IPS-20b (cell line): ENCODE results near the gene DPYD.
"Not testable (repeated sequence)": the region's sequence is repeated elsewhere in the genome, so short reads cannot be mapped to it uniquely, and the experiment has no call there.

Experiments
- H3K27ac ChIP-seq: one replicate; pipeline ENCODE4 v1.5.1; 2013; ENCODE audit warnings: low read length
- H3K27me3 ChIP-seq: 2 replicates; pipeline ENCODE4 v1.6.1; 2013; ENCODE audit warnings: mild to moderate bottlenecking, low read length, inconsistent platforms; ENCODE audit not compliant: insufficient read depth
- H3K36me3 ChIP-seq: 2 replicates; pipeline ENCODE4 v1.6.1; 2013; ENCODE audit warnings: low read depth, mild to moderate bottlenecking, inconsistent platforms, low read length, moderate library complexity; ENCODE audit not compliant: insufficient read depth
- H3K4me1 ChIP-seq: 2 replicates; pipeline ENCODE4 v1.6.1; 2013; ENCODE audit warnings: mild to moderate bottlenecking, control low read depth, inconsistent platforms, low read length, moderate library complexity; ENCODE audit not compliant: insufficient read depth
- H3K4me3 ChIP-seq: 2 replicates; pipeline ENCODE4 v1.5.1; 2013; ENCODE audit warnings: mild to moderate bottlenecking, low read length, inconsistent platforms
- H3K9ac ChIP-seq: 2 replicates; pipeline ENCODE4 v1.6.1; 2013; ENCODE audit warnings: low read depth, mild to moderate bottlenecking, inconsistent platforms, low read length, moderate library complexity
- H3K9me3 ChIP-seq: 2 replicates; pipeline ENCODE4 v1.6.1; 2013; ENCODE audit warnings: mild to moderate bottlenecking, low read depth, low read length, inconsistent platforms; ENCODE audit not compliant: insufficient read depth

Gene DPYD

DNA sequence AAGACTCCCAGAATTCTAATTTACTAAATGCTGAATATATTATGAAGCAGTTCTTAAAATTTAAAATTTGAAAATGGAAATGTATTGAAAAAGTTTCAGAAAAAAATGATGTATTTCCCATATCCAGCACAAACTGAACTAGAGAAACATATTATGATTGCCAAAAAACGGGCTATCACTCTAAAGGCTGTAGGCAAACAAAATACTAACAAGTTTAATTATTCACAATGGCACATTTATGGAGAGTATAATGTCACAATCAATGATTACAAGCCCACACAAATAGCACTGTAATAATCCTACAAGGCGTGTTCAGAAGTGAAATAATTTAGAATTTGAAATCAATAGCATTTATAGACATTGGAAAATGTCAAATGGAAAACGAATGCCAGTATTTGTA is 667.9 kb downstream of the DPYD start:
- Histone ChIP-seq H3K9ac (no peak overlapping the region), H3K27me3 (no peaks in the 10 kb centered on the region), H3K27ac (no peak overlapping the region), H3K4me1 (no peaks in the 10 kb centered on the region), H3K4me3 (no peak overlapping the region), H3K9me3 (no peaks in the 10 kb centered on the region), H3K36me3 (no peaks in the 10 kb centered on the region)

DNA sequence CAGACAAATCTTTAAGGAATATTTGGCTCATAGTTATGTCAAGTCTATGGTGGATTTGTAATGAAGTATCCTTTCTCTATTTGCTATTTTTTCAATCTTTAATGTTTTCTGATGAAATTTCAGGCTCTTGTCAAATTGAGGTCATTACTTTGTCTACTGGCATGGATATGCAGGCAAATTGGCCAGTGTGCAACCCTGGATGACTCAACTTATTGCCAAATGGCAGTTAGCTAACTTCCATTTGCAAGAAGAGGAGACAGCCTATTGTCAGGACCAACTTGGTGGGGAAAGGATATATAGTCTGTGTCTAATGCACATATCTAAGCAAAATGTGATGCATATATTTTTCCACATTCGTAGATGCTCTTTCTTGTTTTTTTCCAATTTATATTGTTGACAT is 668.8 kb downstream of the DPYD start:
- H3K36me3 ChIP-seq = no peaks in the 10 kb centered on the region
- no peaks in the 10 kb centered on the region for H3K9me3 ChIP-seq
- no peak overlapping the region for H3K9ac ChIP-seq
- no peak overlapping the region for H3K27ac ChIP-seq
- no peaks in the 10 kb centered on the region for H3K27me3 ChIP-seq
- no peak overlapping the region for H3K4me3 ChIP-seq
- no peaks in the 10 kb centered on the region for H3K4me1 ChIP-seq

DNA sequence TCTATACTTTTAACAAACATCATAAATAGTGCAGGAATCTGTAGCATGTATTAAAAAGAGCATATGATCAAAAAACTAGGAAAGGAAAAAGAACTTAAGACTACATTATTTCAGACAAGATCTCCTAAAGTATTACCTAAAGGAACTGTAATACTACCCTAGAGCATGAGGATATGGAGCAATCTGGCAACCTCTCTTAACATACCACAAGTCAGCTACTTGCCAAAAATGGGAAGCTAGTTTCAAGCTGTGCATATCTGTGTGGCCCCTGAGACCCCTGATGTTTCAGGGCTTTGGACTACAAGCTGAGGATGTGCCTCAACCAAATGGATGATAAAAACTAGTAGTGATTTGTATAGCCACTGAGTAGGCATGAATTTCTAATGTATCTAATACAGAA is 673.6 kb downstream of the DPYD start:
- Histone ChIP-seq H3K9me3 (no peaks in the 10 kb centered on the region), H3K9ac (no peak overlapping the region), H3K27ac (no peak overlapping the region), H3K27me3 (no peaks in the 10 kb centered on the region), H3K36me3 (no peaks in the 10 kb centered on the region), H3K4me1 (no peaks in the 10 kb centered on the region), H3K4me3 (no peak overlapping the region)

DNA sequence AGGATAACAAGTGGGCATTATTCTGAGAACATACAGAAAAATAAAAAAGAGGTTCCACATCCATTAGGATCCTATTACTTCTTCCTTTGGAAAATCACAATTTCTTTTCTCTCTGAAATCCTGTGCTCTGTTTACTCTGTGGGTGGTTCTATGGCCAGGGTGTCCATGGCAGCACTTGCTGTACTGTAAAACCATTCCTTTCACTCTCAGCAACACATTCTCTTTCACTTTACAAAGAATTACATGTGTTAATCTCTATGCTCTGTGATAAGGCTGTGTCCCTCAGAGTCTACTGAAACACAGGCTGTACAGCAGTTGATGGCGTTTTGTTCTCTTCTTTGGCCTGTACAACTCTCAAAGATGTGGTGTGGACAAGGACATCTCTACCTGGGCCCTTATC is 675.2 kb downstream of the DPYD start:
- H3K4me3 ChIP-seq = no peak overlapping the region
- no peaks in the 10 kb centered on the region for H3K27me3 ChIP-seq
- no peak overlapping the region for H3K27ac ChIP-seq
- H3K9me3 ChIP-seq = no peaks in the 10 kb centered on the region
- H3K36me3 ChIP-seq = no peaks in the 10 kb centered on the region
- H3K4me1 ChIP-seq = no peaks in the 10 kb centered on the region
- H3K9ac ChIP-seq = no peak overlapping the region

DNA sequence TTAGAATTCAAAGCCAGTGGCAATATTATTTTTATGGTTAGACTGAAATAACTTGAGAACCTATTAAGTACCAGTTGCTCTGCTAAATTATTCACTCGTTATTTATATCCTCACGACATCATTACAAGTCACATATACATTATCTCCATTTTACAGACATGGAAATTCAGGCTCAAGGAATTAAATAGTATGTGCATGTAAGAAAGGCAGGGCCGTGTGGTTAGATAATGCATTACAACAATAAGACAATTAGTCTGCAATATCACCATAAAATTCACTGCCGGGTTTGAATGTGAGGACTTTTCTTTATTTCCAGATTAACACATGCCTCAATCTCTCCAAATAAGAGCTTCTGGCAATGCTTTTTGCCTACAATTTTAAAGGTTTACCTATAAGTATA is 675.8 kb downstream of the DPYD start:
- H3K9ac ChIP-seq = no peak overlapping the region
- no peaks in the 10 kb centered on the region for H3K4me1 ChIP-seq
- no peak overlapping the region for H3K4me3 ChIP-seq
- H3K27ac ChIP-seq = no peak overlapping the region
- H3K27me3 ChIP-seq = no peaks in the 10 kb centered on the region
- H3K36me3 ChIP-seq = no peaks in the 10 kb centered on the region
- H3K9me3 ChIP-seq = no peaks in the 10 kb centered on the region

DNA sequence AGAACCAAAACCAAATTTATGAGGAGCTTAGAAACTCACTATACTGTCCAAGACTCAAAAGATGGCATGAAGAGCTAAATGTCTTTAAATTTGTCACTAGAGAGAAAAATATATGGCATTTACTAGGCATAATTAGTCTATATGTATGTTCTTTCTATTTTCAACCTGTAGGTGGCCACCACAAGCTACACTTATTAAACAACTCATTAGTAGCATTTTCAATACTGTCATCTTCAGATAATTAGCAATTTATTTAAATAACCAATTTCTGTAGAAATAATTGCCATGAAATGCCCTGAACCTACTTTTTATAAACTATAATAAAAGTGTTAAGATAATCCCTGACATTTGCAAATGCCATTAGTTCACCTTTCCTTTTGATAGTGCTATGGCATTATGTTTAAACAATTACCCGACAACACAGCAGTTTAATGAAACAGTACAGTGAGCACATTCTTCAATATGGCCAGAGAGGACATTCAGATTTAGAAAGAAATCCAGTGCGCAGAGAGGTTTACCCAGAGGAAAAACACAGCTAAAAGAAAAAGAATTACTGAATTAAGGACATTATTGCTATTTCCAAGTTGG is 676.8 kb downstream of the DPYD start:
- Histone ChIP-seq H3K4me3 (no peak overlapping the region), H3K27ac (no peak overlapping the region), H3K27me3 (no peaks in the 10 kb centered on the region)

DNA sequence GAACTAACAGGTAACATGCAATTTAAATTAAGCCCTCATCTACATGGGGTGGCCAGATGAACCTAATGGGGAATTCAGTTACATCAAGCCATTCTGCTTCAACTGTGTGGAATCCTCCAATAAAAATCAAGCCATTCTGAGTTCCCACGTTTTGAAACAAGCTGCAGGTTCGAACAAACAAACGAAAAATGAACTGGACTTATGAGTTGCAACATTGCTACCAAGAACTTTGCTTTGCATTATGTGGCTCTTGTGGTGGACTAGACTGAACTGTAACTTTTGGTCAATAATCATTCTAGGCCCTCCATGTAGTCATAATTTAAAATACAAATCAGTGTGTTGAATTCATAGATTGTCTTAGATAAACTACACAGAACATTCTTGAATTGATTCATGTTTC is 682.0 kb downstream of the DPYD start:
- Histone ChIP-seq H3K36me3 (no peaks in the 10 kb centered on the region), H3K27ac (no peak overlapping the region), H3K9ac (no peak overlapping the region), H3K4me3 (no peak overlapping the region), H3K27me3 (no peaks in the 10 kb centered on the region), H3K4me1 (no peaks in the 10 kb centered on the region), H3K9me3 (no peaks in the 10 kb centered on the region)

More for the DNA sequence above, 676.8 kb downstream of the DPYD start:
- H3K9me3 ChIP-seq = no peaks in the 10 kb centered on the region
- H3K4me1 ChIP-seq = no peaks in the 10 kb centered on the region
- no peak overlapping the region for H3K9ac ChIP-seq
- H3K36me3 ChIP-seq = no peaks in the 10 kb centered on the region

DNA sequence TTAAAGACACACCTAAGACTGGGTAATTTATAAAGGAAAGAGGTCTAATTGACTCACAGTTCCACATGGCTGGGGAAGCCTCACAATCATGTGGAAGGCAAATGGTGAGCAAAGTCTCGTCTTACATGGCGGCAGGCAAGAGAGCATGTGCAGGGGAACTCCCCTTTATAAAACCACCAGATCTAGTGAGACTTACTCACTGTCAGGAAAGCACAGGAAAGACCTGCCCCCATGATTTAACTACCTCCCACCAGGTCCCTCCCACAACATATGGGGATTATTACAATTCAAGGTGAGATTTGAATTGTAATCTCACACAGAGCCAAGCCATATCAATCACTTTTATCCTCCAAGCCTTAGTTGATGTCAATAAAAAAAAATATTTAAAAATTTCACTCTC is 689.5 kb downstream of the DPYD start:
- not testable (repeated sequence) for H3K36me3 ChIP-seq, H3K27ac ChIP-seq, H3K9ac ChIP-seq, H3K4me3 ChIP-seq, H3K4me1 ChIP-seq, H3K9me3 ChIP-seq, H3K27me3 ChIP-seq

DNA sequence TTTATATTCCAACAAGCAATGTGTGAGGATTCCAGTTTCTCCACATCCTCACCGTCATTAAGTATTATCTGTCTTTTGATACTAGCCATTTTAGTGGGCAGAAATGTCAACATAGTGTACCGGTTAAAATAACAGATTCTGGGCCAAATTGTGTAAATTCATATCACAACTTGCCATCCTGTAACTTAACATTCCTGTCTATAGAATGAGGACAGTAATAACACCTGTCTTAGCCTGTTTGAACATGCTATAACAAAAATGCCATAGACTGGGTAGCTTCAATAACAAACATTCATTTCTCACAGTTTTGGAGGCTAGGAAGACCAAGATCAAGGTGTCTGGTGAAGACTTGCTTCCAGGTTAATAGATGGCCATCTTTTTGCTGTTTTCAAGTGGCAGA is 708.2 kb downstream of the DPYD start:
- Histone ChIP-seq H3K4me1 (no peaks in the 10 kb centered on the region), H3K9ac (no peak overlapping the region), H3K36me3 (no peaks in the 10 kb centered on the region), H3K27ac (no peak overlapping the region), H3K9me3 (no peaks in the 10 kb centered on the region), H3K4me3 (no peak overlapping the region), H3K27me3 (no peaks in the 10 kb centered on the region)

DNA sequence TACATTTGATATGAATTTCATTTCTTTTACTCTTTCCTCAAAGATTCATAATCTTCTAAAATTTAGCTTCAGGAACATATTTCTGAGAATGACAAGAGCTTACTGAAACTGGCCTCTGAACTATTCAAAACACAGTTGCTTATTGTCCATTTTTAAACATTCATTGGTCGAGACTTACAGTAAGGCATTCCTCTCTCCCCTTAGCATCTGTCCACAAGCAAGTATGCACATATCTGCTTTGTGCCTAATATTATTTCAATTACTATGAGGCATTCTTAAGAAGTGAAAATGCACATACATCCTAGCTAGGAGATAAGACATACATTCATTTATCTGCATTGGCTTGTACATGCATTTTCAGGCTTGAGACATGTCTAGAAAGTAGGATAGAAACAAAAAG is 710.5 kb downstream of the DPYD start:
- Histone ChIP-seq H3K4me3 (no peak overlapping the region), H3K27me3 (no peaks in the 10 kb centered on the region), H3K36me3 (no peaks in the 10 kb centered on the region), H3K4me1 (no peaks in the 10 kb centered on the region), H3K27ac (no peak overlapping the region), H3K9me3 (no peaks in the 10 kb centered on the region), H3K9ac (no peak overlapping the region)

DNA sequence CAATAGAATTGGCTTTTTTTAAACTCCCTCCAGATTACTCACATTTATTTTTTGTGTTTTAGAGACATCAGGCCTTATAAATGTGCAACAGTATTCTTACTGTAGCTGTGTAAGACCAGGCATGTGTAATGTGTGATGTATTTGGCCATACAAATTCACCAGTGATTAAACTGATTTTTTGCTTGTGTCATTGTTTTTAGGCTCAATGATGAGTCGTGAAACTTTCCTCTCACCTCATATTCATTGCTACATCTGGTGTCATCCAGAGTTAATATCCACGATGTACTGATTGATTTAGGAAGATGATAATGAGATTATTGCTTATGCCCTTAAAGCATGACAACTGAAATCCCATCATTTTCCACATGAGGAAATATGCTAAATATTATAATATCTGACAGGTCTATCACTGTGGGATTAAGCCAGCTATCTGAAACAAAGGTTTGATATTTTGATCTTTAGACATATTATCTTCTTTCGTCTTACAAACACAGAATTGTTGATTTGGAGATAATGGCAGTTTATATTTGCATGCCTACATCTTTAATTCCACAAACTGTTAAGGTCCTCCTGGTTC is 711.4 kb downstream of the DPYD start:
- H3K9ac ChIP-seq = no peak overlapping the region
- H3K4me3 ChIP-seq = no peak overlapping the region
- no peaks in the 10 kb centered on the region for H3K27me3 ChIP-seq
- H3K4me1 ChIP-seq = no peaks in the 10 kb centered on the region
- H3K27ac ChIP-seq = no peak overlapping the region
- no peaks in the 10 kb centered on the region for H3K36me3 ChIP-seq
- no peaks in the 10 kb centered on the region for H3K9me3 ChIP-seq

DNA sequence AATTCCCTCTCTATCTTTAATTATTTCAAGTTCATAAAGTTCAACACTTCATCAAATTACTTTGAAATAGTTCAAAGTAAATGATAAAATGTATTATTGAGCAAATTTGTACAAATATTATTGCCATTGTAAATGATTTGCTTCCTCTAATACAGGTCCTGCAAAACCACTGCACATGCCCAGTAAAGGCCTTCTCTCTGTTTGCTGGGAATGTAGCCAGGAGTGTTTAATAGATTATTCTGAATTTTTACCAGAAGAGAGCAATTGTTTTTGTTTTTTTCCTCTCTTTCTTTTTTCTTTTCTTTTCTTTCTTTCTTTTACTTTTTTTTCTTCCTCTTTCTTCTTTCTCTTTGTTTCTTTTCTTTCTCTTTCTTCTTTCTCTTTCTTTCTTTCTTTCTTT is 713.0 kb downstream of the DPYD start:
- Histone ChIP-seq H3K9ac (no peak overlapping the region), H3K9me3 (no peaks in the 10 kb centered on the region), H3K4me1 (no peaks in the 10 kb centered on the region), H3K36me3 (no peaks in the 10 kb centered on the region), H3K27ac (no peak overlapping the region), H3K4me3 (no peak overlapping the region), H3K27me3 (no peaks in the 10 kb centered on the region)
